Retinal pigment epithelial cell (primary cell): Measurements from ENCODE around the gene ZNF830.
"Not testable (repeated sequence)": the region's sequence is repeated elsewhere in the genome, so short reads cannot be mapped to it uniquely, and the experiment has no call there.

Experiments used
- DNase-seq: peaks from one replicate; pipeline ENCODE4 v3.0.0-alpha.2; 2010; ENCODE audit warnings: low read depth
- H3K4me3 ChIP-seq: 2 replicates; pipeline ENCODE4 v1.5.1; 2011; ENCODE audit warnings: mild to moderate bottlenecking, low read length, control low read depth, moderate library complexity
- TF ChIP-seq, protein P1 (sequence below): conservative IDR thresholded peaks from 2 replicates; pipeline ENCODE4 v1.5.1; 2011; ENCODE audit warnings: low read depth, low read length, control low read depth, inconsistent platforms

The ZNF830 gene, protein sequence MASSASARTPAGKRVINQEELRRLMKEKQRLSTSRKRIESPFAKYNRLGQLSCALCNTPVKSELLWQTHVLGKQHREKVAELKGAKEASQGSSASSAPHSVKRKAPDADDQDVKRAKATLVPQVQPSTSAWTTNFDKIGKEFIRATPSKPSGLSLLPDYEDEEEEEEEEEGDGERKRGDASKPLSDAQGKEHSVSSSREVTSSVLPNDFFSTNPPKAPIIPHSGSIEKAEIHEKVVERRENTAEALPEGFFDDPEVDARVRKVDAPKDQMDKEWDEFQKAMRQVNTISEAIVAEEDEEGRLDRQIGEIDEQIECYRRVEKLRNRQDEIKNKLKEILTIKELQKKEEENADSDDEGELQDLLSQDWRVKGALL

DNA sequence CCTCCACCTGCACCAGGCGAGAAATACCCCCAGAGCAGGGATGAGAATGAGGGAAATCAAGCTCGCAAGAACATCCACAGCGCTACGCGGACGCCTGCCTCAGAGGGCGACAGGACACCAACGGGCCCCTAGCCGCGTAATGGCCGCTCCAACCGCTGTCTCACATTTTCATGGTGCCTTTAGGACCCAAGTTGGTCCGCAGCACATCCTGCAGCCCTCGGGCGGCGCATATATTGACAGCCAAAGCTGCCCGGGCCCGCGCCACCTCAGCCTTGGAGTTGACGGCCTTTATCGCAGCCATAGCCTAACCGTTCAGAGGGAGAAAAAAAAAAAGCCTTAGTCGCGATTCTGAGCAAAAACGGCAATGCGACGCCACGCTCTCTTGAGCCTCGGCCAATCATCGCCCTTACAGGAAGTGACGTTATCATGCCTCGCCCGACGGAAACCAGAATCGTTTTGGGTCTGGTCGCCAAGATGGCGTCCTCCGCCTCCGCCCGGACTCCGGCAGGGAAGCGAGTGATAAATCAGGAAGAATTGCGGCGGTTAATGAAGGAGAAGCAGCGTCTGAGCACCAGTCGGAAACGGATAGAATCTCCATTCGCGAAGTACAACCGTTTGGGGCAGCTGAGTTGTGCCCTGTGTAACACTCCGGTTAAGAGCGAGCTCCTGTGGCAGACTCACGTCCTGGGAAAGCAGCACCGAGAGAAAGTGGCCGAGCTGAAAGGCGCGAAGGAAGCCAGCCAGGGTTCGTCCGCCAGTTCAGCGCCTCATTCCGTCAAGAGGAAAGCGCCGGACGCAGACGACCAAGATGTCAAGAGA is at the start of gene ZNF830, which contains the start of gene CCT6B:
ZNF830 (plus strand) TSS at position 448 of the 819 bp plus-strand sequence; CDS start at position 475, 27 bp downstream.
CCT6B (minus strand) TSS at position 368 of the 819 bp plus-strand sequence; CDS start at position 301, 67 bp downstream.
- TF ChIP-seq, protein P1, sequence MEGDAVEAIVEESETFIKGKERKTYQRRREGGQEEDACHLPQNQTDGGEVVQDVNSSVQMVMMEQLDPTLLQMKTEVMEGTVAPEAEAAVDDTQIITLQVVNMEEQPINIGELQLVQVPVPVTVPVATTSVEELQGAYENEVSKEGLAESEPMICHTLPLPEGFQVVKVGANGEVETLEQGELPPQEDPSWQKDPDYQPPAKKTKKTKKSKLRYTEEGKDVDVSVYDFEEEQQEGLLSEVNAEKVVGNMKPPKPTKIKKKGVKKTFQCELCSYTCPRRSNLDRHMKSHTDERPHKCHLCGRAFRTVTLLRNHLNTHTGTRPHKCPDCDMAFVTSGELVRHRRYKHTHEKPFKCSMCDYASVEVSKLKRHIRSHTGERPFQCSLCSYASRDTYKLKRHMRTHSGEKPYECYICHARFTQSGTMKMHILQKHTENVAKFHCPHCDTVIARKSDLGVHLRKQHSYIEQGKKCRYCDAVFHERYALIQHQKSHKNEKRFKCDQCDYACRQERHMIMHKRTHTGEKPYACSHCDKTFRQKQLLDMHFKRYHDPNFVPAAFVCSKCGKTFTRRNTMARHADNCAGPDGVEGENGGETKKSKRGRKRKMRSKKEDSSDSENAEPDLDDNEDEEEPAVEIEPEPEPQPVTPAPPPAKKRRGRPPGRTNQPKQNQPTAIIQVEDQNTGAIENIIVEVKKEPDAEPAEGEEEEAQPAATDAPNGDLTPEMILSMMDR: no peak
- peak; percentile 82 for DNase-seq
- H3K4me3 ChIP-seq: peak within 1 kb of the TSS; percentile 99

GRCh38 chr17:34913001-34913400 is 48.3 kb upstream of the ZNF830 start:
- no peak for DNase-seq
- TF ChIP-seq, protein P1: no peak

DNA sequence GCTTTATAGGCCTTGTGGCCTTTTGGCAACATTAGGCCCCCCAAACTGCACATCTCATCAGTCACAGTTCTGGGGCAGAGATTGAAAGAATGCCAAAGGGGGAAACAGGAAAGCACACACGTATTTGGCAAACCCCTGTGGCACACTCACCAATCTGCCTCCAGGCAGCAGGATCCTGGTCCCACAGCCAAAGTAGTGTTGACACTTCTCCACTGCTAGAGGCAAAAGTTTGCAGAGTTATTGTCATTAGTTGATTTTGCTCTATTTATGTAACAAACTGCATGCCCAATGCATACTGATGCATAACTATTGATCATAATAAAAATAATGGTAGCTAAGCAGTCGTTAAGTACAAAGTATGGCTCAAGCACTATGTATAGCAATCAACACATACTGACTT is 45.2 kb upstream of the ZNF830 start:
- TF ChIP-seq, protein P1: no peak
- H3K4me3 ChIP-seq: no peak overlapping the region
- DNase-seq: no peak

More at GRCh38 chr17:34913001-34913400, 48.3 kb upstream of the ZNF830 start:
- no peak overlapping the region for H3K4me3 ChIP-seq

GRCh38 chr17:34917381-34917780 is 44.0 kb upstream of the ZNF830 start:
- no peak for DNase-seq
- H3K4me3 ChIP-seq: no peak overlapping the region
- TF ChIP-seq, protein P1: no peak

DNA sequence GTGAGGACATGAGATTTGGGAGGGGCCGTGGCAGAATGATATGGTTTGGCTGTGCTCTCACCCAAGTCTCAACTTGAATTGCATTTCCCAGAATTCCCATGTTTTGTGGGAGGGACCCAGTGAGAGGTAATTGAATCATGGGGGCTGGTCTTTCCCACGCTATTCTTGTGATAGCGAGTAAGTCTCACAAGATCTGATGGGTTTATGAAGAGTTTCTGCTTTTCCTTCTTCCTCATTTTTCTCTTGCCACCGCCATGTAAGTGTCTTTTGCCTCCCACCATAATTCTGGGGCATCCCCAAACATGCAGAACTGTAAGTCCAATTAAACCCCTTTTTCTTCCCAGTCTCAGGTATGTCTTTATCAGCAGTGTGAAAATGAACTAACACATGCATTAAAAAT is 40.7 kb upstream of the ZNF830 start:
- H3K4me3 ChIP-seq: no peak overlapping the region
- TF ChIP-seq, protein P1: no peak
- DNase-seq: no peak

GRCh38 chr17:34926661-34927060 is 34.7 kb upstream of the ZNF830 start:
- H3K4me3 ChIP-seq: no peak overlapping the region
- TF ChIP-seq, protein P1: no peak

DNA sequence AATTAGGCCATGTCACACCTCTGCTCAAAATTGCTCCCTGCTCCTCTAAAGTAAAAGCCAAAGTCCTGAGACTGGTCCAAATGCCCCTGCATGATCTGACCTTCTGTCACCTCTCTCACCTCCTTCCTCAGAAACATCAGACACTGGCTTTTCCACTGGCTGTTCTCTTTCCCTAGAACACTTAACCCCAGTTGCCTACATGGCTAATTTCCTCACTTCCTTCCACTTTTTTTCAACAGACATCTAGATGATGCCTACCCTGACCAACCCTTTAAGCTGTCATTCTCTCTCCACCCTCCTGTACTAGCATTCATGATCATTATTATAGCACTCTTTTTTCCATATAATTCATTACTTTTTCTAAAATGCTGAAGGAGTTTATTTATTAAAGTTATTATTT is 31.1 kb upstream of the ZNF830 start:
- DNase-seq: no peak
- TF ChIP-seq, protein P1: no peak
- no peak overlapping the region for H3K4me3 ChIP-seq

More at GRCh38 chr17:34926661-34927060, 34.7 kb upstream of the ZNF830 start:
- DNase-seq: no peak

DNA sequence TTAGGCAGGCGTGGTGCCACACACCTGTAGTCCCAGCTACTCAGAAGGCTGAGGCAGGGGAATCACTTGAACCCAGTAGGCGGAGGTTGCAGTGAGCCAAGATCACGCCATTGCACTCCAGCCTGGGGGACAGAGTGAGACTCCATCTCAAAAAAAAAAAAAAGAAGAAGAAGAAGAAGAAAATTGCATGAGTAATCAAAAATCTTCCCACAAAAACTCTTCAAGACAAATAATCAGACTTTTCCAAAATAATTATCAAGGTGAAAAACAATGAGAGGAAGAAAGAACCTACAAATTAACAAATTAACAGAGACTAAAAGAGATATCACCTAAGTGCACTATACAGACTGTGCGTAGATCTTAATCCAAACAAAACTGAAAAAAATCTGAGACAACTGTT is 10.6 kb upstream of the ZNF830 start:
- H3K4me3 ChIP-seq, DNase-seq: not testable (repeated sequence)
